Neural cell (in vitro differentiated cells): ENCODE data around the gene DZIP1L. TPM values are rescaled to one million over a fixed set of nuclear protein-coding genes. Genes with fewer than 3 reads are reported as not detected.

Experiments
- H2AFZ ChIP-seq: fragments of 200-600, 300-800 bp; sonication (generic), shearing (Covaris generic); 2 replicates; pipeline ENCODE4 v1.6.0; 2014; ENCODE audit warnings: low read depth, mild to moderate bottlenecking, antibody characterized with exemption, low read length, moderate library complexity
- H3F3A ChIP-seq: fragments of 200-600 bp; shearing (Covaris generic); 2 replicates; pipeline ENCODE4 v1.6.1; 2016; ENCODE audit warnings: mild to moderate bottlenecking, moderate library complexity, mixed read lengths, antibody characterized with exemption, low read length; ENCODE audit not compliant: insufficient read depth, poor library complexity, severe bottlenecking
- H3K27ac ChIP-seq: fragments of 200-600, 300-800 bp; sonication (generic), shearing (Covaris generic); 2 replicates; pipeline ENCODE4 v1.5.1; 2014; ENCODE audit warnings: mild to moderate bottlenecking, low read length, moderate library complexity
- H3K27me3 ChIP-seq: fragments of 300-800, 200-600 bp; sonication (generic), shearing (Covaris generic); 2 replicates; pipeline ENCODE4 v1.6.0; 2014; ENCODE audit warnings: mild to moderate bottlenecking, low read depth, low read length, moderate library complexity; ENCODE audit not compliant: insufficient read depth
- H3K36me3 ChIP-seq: fragments of 300-800, 200-600 bp; sonication (generic), shearing (Covaris generic); 2 replicates; pipeline ENCODE4 v1.5.1; 2014; ENCODE audit warnings: mild to moderate bottlenecking, antibody characterized with exemption, low read length, moderate library complexity; ENCODE audit not compliant: insufficient read depth
- H3K4me2 ChIP-seq: fragments of 300-800, 200-600 bp; sonication (generic), shearing (Covaris generic); 2 replicates; pipeline ENCODE4 v1.6.0; 2014; ENCODE audit warnings: mild to moderate bottlenecking, low read length
- H3K4me3 ChIP-seq: fragments of 300-800, 200-600 bp; sonication (generic), shearing (Covaris generic); 2 replicates; pipeline ENCODE4 v1.5.1; 2014; ENCODE audit warnings: mild to moderate bottlenecking, low read length, moderate library complexity
- H3K79me2 ChIP-seq: fragments of 200-600 bp; shearing (Covaris generic); replicated peaks from 2 replicates; pipeline ENCODE4 v1.6.0; 2014; ENCODE audit warnings: mild to moderate bottlenecking, low read length, moderate library complexity; ENCODE audit not compliant: insufficient read depth
- H3K9ac ChIP-seq: fragments of 300-800, 200-600 bp; sonication (generic), shearing (Covaris generic); 2 replicates; pipeline ENCODE4 v1.6.1; 2016; ENCODE audit warnings: mild to moderate bottlenecking, low read length, mixed read lengths
- H3K9me2 ChIP-seq: fragments of 200-600 bp; shearing (Covaris generic); 2 replicates; pipeline ENCODE4 v1.6.1; 2016; ENCODE audit warnings: mild to moderate bottlenecking, low read length, mixed read lengths; ENCODE audit not compliant: insufficient read depth
- H3K9me3 ChIP-seq: fragments of 200-600, 300-800 bp; sonication (generic), shearing (Covaris generic); 2 replicates; pipeline ENCODE4 v1.6.1; 2016; ENCODE audit warnings: mild to moderate bottlenecking, mixed run types, low read length, moderate library complexity, mixed read lengths
- H4K20me1 ChIP-seq: fragments of 200-600 bp; shearing (Covaris generic); 2 replicates; pipeline ENCODE4 v1.6.1; 2016; ENCODE audit warnings: mild to moderate bottlenecking, mixed run types; ENCODE audit not compliant: insufficient read depth
- CTCF ChIP-seq: fragments of 450-650 bp; IDR thresholded peaks from 2 replicates; pipeline ENCODE4 v1.5.1; 2014; ENCODE audit warnings: antibody characterized with exemption, mild to moderate bottlenecking, moderate library complexity; ENCODE audit not compliant: poor library complexity, severe bottlenecking
- EP300 ChIP-seq: fragments of 450-650 bp; conservative IDR thresholded peaks from 2 replicates; pipeline ENCODE4 v1.6.1; 2014; ENCODE audit warnings: antibody characterized with exemption, mild to moderate bottlenecking, moderate library complexity; ENCODE audit not compliant: poor library complexity, severe bottlenecking
- EZH2 ChIP-seq: fragments of 200-600, 300-800 bp; shearing (Covaris generic), sonication (generic); IDR thresholded peaks from 2 replicates; pipeline ENCODE4 v1.6.1; 2014; ENCODE audit warnings: antibody characterized with exemption, low read length, borderline replicate concordance, mild to moderate bottlenecking; ENCODE audit not compliant: insufficient read depth, poor library complexity, severe bottlenecking
- MXI1 ChIP-seq: fragments of 450-650 bp; conservative IDR thresholded peaks from 2 replicates; pipeline ENCODE4 v1.6.1; 2014; ENCODE audit warnings: antibody characterized with exemption, mild to moderate bottlenecking; ENCODE audit not compliant: poor library complexity, severe bottlenecking
- POLR2AphosphoS5 ChIP-seq: IDR thresholded peaks from 2 replicates; pipeline ENCODE4 v1.6.1; 2012
- RAD21 ChIP-seq: fragments of 450-650 bp; conservative IDR thresholded peaks from 2 replicates; pipeline ENCODE4 v1.6.1; 2014; ENCODE audit warnings: antibody characterized with exemption, mild to moderate bottlenecking, moderate library complexity
- REST ChIP-seq: IDR thresholded peaks from 2 replicates; pipeline ENCODE4 v1.6.1; 2012; ENCODE audit warnings: borderline replicate concordance
- SMC3 ChIP-seq: fragments of 450-650 bp; conservative IDR thresholded peaks from 2 replicates; pipeline ENCODE4 v1.6.1; 2014; ENCODE audit warnings: antibody characterized with exemption, mild to moderate bottlenecking, moderate library complexity; ENCODE audit not compliant: poor library complexity
- TAF1 ChIP-seq: IDR thresholded peaks from 2 replicates; pipeline ENCODE4 v1.6.1; 2012; ENCODE audit warnings: low read depth
- polyA plus RNA-seq: library from polyadenylated mRNA; depleted of rRNA; stranded (reverse); fragments of >200 nt; gene quantifications from 2 replicates; pipeline ENCODE4 v1.2.3, GENCODE V29; 2014

The DZIP1L gene
- polyA plus RNA-seq, 1 donor from 2014 or later: 1.7 TPM

GRCh38 chr3:138062626-138063025, 52.8 kb downstream of the DZIP1L start:
- Histone ChIP-seq H3K36me3 (no peaks in the 10 kb centered on the region), H4K20me1 (no peaks in the 10 kb centered on the region), H3K9me2 (no peaks in the 10 kb centered on the region)

GRCh38 chr3:138062037-138062436, 53.4 kb downstream of the DZIP1L start:
- Histone ChIP-seq H3K4me2 (no peak overlapping the region), H3K36me3 (no peaks in the 10 kb centered on the region), H3F3A (no peaks in the 10 kb centered on the region), H3K79me2 (no peaks in the 10 kb centered on the region), H3K27ac (no peak overlapping the region), H3K9ac (no peak overlapping the region), H4K20me1 (no peaks in the 10 kb centered on the region), H2AFZ (no peak overlapping the region), H3K9me2 (no peaks in the 10 kb centered on the region), H3K27me3 (no peaks in the 10 kb centered on the region), H3K9me3 (no peaks in the 10 kb centered on the region), H3K4me3 (no peak overlapping the region)
- TF ChIP-seq EZH2: no peak

More at GRCh38 chr3:138062626-138063025, 52.8 kb downstream of the DZIP1L start:
- H3K27ac ChIP-seq: no peak overlapping the region
- H3K9me3 ChIP-seq: no peaks in the 10 kb centered on the region
- H3F3A ChIP-seq: no peaks in the 10 kb centered on the region
- no peak overlapping the region for H3K4me3 ChIP-seq
- H3K79me2 ChIP-seq: no peaks in the 10 kb centered on the region
- no peaks in the 10 kb centered on the region for H3K27me3 ChIP-seq
- TF ChIP-seq POLR2AphosphoS5: no peak
- no peak for TF ChIP-seq TAF1
- TF ChIP-seq CTCF: no peak
- no peak for TF ChIP-seq EZH2
- no peak for TF ChIP-seq RAD21
- no peak for TF ChIP-seq REST
- no peak for TF ChIP-seq MXI1
- no peak for TF ChIP-seq EP300
- TF ChIP-seq SMC3: no peak
- no peak overlapping the region for H3K9ac ChIP-seq
- no peak overlapping the region for H3K4me2 ChIP-seq
- H2AFZ ChIP-seq: no peak overlapping the region

GRCh38 chr3:138060792-138061191, 54.6 kb downstream of the DZIP1L start:
- no peak overlapping the region for H2AFZ ChIP-seq
- no peaks in the 10 kb centered on the region for H3K27me3 ChIP-seq
- H3K36me3 ChIP-seq: no peaks in the 10 kb centered on the region
- no peak overlapping the region for H3K27ac ChIP-seq
- no peaks in the 10 kb centered on the region for H3F3A ChIP-seq
- H4K20me1 ChIP-seq: no peaks in the 10 kb centered on the region
- no peak overlapping the region for H3K4me3 ChIP-seq
- TF ChIP-seq REST (no peak), POLR2AphosphoS5 (no peak), RAD21 (no peak), SMC3 (no peak), EP300 (no peak), CTCF (no peak), TAF1 (no peak), MXI1 (no peak), EZH2 (no peak)
- H3K4me2 ChIP-seq: no peak overlapping the region
- no peaks in the 10 kb centered on the region for H3K79me2 ChIP-seq
- H3K9ac ChIP-seq: no peak overlapping the region
- H3K9me2 ChIP-seq: no peaks in the 10 kb centered on the region
- no peaks in the 10 kb centered on the region for H3K9me3 ChIP-seq
